ENCODE data around the gene SARDH.

The SARDH gene

DNA sequence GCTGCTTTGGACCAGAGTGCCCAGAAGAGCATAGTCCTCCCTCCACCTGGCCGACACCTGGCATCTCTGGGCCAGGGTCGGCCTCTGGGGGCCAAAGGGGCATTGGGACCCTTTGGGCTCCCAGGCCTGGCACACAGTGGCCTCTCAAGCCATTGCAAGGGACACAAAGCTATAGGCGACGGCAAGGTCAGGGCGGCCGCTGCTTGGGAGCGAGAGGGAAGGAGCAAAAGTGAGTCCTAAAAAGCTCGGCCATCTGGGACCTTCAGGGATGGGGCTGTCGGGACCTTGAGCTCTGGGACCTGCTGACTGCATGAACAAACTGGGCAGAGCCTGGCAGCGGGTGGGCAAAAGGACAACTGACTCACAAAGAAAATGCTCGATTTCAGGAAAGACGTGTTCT lies 88.1 kb downstream of the SARDH start:
- no peak for DNase-seq (ENCODE audit: low read depth in 2 of 2)

DNA sequence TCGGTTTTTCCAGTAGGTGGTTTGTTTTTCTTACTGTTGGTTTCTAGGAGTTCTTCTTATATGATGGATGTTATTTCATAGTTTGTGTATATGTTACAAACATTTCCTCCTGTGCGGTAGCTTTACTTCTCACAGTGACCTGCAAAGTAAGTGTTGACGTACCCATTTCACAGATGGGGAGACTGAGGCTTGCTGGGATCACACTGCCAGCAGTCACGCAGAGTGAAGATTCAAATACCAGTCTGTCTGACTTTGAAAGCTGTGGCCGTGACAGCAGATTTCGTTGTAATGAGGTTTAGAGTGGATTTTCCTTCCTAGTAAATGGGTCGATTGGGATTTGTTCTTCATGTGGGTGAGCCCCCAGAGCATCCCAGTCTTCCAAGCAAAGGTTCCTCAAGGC lies 89.0 kb downstream of the SARDH start:
- DNase-seq (ENCODE audit: low read depth in 2 of 2) = no peak

DNA sequence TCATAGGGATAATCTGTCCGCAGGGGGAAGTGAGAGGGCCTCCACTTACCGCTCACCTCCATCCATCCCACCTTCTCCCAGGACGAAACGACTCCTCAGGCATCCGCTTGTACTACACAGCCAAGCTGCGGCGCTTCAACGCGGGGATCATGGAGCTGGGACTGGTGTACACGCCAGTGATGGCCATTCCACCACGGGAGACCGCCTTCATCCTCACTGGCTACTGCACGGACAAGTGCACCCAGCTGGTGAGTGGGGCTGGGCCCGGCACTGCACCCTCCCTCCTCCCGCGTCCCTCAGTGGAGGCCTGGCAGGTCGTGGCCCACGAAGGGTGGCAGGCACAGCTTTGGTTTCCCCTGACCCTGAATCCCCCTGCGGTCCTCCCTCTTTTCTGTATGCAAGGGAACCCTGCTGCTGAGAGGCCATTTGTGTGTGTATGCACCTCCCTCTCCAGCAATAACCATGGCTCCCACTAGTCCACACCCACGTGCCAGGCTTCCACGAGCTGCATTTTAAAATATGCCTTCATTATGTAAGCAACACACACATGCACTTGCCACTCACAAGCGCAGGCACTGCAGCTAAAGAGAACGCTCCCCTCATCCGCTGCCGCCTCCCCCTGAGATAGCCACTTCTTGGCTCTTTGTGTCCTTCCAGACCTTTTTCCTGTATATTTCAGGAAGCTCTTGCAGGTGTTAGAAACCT lies 90.2 kb downstream of the SARDH start:
- DNase-seq (ENCODE audit: low read depth in 2 of 2) = no peak

DNA sequence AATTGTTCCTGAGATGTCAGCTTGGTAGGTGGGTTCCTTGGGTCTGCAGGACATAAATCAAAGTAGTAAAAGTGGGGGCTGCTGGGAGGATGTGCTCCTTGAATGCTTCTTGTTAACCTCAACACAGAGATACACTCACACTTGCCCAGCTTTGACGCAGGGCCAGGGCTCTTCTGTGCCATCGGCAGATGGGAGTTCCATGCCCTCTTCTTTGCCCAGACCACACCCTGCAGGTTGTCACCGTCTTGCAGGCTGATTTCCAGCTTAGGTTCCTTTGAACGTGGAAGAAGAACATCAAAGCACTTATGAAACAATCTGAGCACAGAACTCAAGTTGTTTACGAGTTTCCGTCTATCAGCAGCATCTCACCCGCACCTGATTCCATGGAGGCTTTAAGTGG lies 91.0 kb downstream of the SARDH start:
- no peak for DNase-seq (ENCODE audit: low read depth in 2 of 2)

DNA sequence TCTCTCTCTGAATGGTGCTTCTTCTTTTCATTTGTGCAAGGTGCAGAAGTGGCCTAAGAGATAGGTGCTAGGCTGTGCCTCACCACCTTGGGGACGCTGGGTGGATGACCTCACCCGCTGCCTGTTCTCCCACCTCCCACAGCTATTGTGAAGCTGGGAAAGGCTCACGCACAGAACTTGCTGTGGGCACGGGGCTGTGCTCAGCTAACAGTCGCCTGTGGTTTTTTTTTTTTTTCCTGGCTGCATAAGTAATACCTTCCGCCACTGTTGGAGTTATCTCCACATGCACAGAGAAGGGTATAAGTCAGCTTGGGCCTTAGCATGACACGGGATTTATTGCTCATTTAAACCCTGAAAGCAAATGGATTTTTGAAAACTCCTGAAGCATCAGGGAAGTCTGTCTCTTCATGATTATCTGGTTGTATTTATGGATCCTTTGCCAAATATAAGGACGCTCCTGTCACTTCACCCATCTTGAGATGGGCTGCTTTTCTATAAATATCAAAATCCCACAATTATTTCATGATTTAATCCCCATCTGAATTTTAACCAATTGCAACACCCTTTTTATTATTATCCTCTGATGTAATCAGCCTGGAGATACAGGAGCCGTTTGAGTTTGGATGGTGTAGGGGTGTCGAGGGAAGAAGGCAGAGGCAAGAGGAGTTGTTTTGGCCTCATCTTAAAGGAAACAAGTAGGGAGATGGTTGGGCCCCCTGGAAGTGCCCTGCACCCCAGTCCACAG lies 93.0 kb downstream of the SARDH start:
- no peak for DNase-seq (ENCODE audit: low read depth in 2 of 2)

DNA sequence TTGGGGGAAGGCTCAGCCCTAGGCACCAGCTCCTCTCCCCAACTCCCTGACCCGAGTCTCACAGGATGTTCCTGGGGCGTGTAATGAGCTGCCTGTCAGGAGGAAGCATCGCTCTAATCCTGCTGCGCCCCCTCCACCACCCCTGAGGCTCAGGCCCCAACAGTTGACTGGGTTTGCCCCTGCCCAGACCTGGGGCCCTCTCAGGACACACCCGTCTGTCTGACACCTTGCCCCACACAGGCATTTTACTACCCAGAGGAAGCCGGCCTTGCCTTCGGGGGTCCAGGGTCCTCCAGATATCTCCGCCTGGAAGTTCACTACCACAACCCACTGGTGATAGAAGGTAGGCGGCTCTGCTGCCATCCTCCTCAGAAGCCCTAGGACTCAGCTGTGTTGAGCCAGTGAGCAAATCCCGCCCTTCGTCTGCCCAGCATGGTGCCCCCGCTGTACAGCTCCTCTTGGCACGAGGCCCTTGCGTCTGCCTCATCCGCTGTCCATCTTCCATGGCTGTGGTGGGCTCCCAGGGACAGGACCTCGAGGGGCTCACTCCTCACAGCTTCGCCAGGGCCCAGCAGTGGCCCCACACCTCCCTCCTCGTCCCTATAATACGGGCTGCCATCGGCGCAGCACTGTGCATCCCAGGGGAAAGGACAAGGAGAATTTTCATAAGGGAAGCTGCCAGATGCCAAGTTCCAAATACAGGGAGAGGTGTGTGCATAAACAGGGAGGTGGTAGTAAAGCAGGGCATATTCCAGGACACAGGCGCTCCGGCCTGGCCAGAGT lies 94.0 kb downstream of the SARDH start:
- no peak for DNase-seq (ENCODE audit: low read depth in 2 of 2)

DNA sequence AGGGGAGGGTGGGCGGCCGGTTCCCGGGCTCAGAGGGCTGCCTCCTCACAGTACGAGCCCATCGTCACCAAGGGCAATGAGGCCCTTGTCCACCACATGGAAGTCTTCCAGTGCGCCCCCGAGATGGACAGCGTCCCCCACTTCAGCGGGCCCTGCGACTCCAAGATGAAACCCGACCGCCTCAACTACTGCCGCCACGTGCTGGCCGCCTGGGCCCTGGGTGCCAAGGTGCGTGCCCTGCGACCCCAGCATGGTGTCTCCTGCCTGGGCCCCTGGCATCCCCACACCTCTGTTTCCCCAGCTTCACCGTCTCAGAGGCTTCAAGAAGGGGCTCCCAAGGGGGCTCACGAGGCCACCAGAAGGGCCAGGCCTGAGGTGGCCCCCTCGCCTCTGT lies 94.8 kb downstream of the SARDH start:
- DNase-seq (ENCODE audit: low read depth in 2 of 2) = no peak

DNA sequence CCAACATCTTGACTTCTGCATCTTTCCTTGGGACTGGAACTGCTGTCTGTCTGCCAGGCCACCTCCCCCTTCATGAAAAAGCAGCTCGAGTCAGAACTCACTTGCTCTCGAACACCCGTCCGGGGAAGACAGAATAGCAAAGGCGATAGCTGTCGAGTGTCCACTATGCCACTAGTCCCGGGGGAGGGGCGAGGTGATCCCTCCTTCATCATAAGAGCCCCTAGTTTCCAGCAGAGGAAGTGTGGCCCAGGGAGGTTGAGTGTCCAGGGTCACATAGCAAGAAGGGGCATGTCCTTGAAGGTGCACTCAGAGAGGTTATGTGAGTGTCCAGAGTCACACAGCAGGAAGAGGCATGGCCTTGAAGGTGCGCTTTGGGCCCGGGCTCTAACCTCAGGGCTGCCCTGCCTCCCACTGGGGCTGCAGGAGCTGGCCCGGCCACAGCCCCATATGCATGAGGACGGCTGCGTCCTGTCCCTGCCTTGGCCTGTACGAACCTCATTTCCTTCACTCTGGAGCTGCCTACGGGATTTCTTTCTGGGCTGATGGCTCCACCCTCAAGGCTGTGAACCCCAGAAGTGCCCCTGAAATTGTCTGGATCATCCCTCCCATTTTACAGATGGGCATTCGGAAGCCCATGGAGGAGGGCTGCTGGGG lies 95.3 kb downstream of the SARDH start:
- no peak for DNase-seq (ENCODE audit: low read depth in 2 of 2)

DNA sequence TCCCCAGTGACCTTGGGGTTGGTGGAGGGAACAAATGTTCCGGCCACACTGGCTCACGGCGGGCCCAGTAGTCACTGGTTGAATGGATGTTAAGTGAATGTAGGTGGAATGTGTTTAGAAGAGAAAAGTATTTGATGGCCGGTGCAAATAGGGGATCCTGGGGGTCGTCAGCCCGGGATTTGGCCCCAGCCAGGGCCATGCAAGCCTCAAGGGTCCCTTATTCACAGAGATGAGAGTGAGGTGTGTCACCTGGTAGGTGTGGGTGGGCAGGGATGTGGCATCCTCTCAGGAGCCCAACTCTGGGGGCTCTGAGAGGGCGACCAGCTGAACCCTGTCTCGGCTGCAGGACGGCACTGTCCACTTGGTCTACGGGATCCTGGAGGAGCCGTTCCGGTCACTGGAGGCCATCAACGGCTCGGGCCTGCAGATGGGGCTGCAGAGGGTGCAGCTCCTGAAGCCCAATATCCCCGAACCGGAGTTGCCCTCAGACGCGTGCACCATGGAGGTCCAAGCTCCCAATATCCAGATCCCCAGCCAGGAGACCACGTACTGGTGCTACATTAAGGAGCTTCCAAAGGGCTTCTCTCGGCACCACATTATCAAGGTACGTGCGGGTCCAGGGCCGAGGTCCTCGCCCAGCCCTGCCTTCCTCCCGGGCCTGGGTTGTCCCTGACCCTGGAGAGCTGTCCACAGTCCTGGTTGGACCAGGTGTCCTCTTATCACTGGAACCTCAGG lies 96.1 kb downstream of the SARDH start:
- no peak for DNase-seq (ENCODE audit: low read depth in 2 of 2)

DNA sequence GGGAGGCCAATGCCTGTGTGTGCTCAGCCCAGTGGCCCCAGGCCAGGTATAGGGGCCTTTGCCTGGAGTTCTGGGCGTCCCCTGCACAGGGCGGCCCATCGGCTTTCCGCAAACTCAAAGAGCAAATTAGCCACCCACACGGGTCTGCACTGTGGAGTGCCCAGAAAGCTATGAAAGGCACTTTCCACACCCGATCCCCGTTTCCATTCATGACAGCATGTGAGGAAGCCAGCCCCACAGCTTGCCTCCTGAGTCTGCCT lies 96.8 kb downstream of the SARDH start:
- no peak for DNase-seq (ENCODE audit: low read depth in 2 of 2)

DNA sequence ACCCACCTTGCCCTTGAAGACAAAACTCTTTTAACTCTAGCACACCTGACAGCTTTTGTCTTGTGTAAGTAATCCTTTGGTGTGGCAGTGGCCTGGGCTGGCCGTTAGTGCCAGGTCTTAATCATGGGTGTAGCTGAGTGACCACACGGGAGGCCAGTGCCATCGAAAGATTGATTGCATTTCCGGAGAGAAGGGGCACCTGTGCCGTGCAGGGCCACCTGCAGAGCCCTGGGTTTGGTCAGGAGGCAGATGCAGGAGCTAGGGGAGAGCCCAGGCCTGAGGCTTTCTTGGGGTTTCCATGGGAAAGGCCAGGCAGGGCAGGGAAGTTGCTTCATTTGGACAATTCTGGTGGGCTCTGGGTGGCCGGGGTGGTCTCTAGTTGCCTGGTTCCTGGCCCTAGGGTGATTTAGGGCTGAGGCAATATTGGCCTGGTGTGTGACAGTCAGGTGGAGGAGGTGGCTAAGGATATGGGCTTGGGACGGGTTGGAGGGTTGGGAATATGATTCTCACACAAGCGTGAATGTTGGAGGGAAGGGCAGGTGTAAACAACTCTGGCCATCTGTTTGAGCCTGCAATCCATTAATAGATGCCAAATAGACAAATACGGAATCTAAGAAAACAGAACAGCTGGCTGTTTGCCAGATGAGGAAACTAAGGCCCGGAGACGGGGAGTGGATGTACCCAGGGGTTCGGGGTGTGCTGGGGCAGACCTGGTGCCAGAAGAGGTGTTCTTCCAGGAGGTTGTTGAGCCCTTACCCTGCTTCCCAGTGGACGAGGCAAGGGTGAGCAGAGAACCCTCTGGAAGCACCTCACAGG lies 97.4 kb downstream of the SARDH start:
- DNase-seq (ENCODE audit: low read depth in 2 of 2) = no peak

DNA sequence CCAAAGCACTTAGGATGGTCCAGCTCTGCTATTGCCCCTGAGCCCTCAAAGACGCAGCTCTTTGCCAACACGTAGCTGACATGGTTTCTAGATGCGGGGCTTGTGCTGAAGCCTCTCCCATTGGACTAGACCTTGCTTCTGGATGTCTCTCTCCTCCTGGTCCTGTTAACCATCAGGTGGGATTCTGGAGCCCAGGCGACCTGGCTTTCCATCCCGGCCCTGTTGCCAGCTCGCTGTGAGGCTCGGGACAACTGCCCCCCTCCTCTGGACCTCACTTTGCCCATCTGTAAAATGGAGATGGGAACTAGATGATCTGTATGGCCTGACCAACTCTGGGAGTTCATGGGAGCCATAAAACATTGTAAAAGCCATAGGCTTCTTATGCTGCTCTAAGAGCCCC lies 98.0 kb downstream of the SARDH start:
- DNase-seq (ENCODE audit: low read depth in 2 of 2) = no peak

DNA sequence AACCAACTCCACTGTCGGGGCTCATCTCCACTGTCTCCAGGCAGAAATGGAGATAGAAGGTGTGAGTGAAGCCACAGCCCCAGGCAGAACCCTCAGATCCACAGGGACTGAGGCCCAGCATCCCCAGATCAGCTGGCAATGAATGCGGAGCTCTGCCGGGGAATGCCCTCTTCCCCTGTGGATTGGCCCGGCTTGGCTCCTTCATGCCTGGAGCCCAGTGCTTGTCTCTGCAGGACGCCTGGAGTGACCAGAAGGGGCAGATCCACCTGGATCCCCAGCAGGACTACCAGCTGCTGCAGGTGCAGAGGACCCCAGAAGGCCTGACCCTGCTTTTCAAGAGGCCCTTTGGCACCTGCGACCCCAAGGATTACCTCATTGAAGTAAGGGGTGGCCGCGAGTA lies 98.5 kb downstream of the SARDH start:
- no peak for DNase-seq (ENCODE audit: low read depth in 2 of 2)

DNA sequence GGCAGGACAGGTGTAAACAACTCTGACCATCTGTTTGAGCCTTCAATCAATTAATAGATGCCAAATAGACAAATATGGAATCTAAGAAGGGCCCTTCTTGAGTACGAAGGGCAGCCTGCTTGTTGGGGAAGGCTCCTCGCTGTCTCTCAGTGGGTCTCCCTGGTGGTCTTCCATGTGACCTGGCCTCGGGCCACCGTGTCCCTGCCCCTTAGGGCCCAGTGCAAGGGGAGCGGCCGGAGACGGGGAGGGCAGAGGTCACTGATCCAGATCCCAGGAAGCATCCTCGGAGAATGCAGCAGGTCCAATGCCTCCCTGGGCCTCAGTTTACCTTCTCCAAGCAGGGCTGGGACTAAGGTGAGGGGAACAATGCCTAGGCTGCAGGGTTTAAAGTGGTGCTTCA lies 99.4 kb downstream of the SARDH start:
- DNase-seq (ENCODE audit: low read depth in 2 of 2) = no peak

DNA sequence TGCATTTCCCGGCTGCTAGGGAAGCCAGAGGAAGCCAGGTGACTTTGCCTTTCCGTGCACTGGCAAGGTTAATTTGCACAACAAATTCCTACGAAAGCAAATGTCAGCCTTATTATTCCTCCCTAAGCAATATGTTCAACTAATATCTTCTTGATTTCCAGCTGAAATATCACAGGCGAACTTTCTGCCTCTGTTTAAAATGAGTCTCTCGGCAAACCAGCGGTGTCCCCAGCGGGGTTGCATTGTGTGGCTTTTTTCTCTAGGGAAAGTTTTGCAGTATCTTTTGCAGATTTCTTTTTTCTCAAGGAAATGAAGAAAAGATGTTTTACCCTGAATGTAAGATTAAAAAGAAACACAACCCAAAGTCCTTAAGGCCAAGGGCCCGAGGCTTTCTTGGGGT lies 100.1 kb downstream of the SARDH start:
- DNase-seq (ENCODE audit: low read depth in 2 of 2) = no peak

DNA sequence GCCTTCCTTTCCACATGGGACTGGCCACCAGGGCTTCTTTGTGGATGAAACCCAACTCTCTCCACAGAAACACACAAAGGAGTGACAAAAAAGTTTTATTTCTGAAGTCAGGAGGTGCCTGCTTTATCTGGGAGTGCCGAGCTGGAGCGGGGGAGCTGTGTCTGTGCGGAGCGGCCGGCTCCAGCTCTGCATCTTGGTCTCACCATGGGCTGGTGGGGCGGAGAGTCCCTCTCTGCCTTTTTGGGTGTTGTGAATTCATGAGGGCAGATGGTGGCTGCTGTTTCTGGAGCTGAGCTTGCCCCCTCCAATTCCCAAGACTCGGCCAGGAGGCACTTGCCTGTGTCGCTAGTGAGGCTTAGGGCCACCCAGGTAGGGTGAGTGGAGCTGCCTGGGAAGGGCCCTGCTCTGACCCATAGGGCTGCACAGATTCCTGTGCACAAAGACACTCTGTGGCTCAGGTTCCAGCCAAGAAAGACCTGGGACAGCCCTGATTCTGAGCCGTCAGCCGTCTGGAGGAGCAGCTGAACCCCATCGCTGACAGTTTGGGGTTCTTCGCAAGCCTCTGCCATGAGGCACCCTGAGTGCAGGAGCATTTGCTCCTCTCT lies 100.6 kb downstream of the SARDH start:
- no peak for DNase-seq (ENCODE audit: low read depth in 2 of 2)

DNA sequence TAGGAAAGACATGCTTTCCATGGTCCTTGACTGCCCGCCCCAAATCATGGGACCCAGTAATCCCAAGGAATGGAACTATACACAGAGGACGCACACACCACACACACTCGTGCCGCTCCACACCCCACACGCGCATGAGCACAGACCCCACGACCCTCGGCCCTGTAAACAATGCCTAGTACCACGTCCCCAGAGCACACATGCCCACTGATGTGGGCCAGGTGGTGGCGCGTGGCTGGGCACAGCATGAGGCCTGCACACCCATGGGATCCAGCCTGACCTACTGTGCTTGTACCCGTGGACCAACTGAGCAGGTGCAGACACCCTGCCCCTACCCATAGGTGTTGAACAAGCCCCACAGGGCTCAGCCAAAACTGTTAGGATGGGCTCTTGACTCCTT lies 101.2 kb downstream of the SARDH start:
- DNase-seq (ENCODE audit: low read depth in 2 of 2) = no peak

DNA sequence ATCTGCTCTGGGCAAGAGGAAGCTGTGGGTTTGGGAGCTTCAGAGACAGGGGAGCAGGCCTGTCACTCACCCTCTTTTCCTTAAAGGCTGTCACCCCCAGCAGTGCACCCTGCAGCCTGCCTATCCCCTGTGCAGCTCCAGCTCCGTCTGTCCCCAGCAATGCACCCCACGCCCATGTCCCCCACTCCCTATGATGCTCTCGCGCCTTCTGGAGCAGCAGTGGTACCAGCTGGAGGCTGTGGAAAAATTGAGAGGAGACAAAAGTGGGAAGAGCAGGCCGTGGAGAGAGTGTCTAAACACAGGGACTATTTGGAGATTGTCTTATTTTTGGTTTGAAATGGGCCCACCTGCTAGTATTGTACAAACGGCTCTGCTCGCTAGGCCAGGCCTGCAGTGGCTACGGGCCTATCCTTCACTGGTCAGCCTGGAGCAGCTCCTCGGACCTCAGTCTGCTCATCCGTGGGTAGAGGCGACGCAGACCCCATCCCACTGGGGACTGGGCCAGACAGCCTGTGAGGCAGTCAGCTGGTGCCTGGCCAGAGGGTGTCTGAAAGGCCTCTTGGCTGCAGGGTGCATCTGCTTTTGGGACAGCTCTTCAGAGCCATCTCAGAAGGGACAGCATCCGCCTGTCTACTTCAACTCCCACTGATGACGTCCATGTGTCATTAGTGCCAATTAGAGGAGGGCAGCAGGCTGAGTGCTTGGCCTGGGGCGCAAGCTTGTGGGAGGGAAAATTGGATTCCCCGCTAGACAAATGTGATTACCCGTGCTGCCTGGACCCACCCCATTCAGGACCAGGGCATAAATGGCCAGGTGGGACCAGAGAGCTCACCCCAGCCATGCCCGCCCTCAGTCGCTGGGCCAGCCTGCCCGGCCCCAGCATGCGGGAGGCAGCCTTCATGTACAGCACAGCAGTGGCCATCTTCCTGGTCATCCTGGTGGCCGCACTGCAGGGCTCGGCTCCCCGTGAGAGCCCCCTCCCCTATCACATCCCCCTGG lies 102.3 kb downstream of the SARDH start, which contains the start of gene DBH:
Gene DBH (plus strand): TSS at position 831 of the 999 bp plus-strand sequence. CDS start 9 bp downstream, at position 840.
- DNase-seq (ENCODE audit: low read depth in 2 of 2) = no peak

DNA sequence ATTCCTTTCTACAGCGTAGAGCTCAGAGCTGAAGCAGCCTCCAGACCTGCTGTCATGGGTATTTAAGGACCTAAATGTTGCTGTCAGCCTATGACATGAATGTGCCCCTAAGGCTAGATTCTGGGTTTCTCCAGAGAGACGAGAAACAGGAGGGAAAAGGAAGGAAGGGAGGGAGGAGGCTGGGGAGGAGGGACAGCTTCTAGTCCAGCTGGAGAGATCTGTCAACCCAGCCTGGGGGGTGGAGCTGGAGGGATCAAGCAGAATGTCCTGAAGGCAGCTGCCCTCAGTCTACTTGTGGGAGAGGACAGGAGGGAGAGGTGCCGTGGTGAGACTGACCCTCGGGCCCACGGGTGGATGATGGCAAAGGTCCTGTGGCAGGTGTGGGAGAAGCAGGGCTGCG lies 103.1 kb downstream of the SARDH start:
- DNase-seq (ENCODE audit: low read depth in 2 of 2) = no peak
